Adrenal gland (tissue), 5 donors: ENCODE measurements around the gene NDUFB8.

ENCODE experiments used
- CTCF ChIP-seq, 6 experiments: fragments of 450-650 bp in 4 of 6; fragments of 200-600 bp in 2 of 6; sonication (generic) in 1 of 6; IDR thresholded peaks; 1 replicate in 5 of 6; 2 replicates in 1 of 6; pipeline versions ENCODE4 v1.5.1 to v1.8.0; 2016 to 2021; ENCODE audit warnings: antibody characterized with exemption in 6 of 6, mild to moderate bottlenecking in 2 of 6, moderate library complexity in 1 of 6
- POLR2A ChIP-seq, 2 donors: fragments of 450-650 bp; IDR thresholded peaks; one replicate each; pipeline ENCODE4 v1.6.1; 2017; ENCODE audit warnings: antibody characterized with exemption in 2 of 2, mild to moderate bottlenecking in 2 of 2, moderate library complexity in 1 of 2
- donor health status: DM: no; HTN: no; CAD: no.

- TF ChIP-seq CTCF (IDR thresholded peaks at IDR 0.05) (no peak), POLR2A (IDR thresholded peaks at IDR 0.05) (no peak)
These were observed 24.3 kb upstream of the NDUFB8 start for GRCh38 chr10:100553929-100554328.
